ENCODE data around the gene PLAAT2. TPM values are rescaled to one million over a fixed set of nuclear protein-coding genes. Genes with fewer than 3 reads are reported as not detected.

PLAAT2 gene
- total and polyA plus RNA-seq, 10 of the 15 experiments (the other 5 are each of a cell fraction or from before 2014, with no cell fraction given) = 4.6 to 25.9 (median 8.6) TPM

- intact Hi-C loops (cut with micrococcal nuclease; ENCODE audit: unreplicated experiment) (no loop called here), in situ Hi-C loops (cut with MboI) (no loop called here)
- Histone ChIP-seq H3K9ac (ENCODE audit: control insufficient read depth, insufficient read depth, low read length) (no peak overlapping the region), H3K27ac (ENCODE audit: control insufficient read depth, insufficient read depth) (no peak overlapping the region), H4K20me1 (ENCODE audit: control insufficient read depth, insufficient read depth) (no peaks in the 10 kb centered on the region), H3K36me3 (ENCODE audit: control insufficient read depth in 2 of 2, insufficient read depth in 2 of 2, low read length in 1 of 2) (no peaks in the 10 kb centered on the region), H2AFZ (ENCODE audit: control insufficient read depth, low read depth, low read length) (no peak overlapping the region), H3K4me1 (ENCODE audit: control insufficient read depth, insufficient read depth, low read length) (peaks cover 23% of the 10 kb centered on the region), H3K4me2 (ENCODE audit: control insufficient read depth, insufficient read depth) (peak overlapping the region; percentile 81), H3K9me3 (replicated peaks; ENCODE audit: control insufficient read depth, insufficient read depth, low read length) (no peaks in the 10 kb centered on the region), H3K4me3 (no peak overlapping the region), H3K79me2 (ENCODE audit: control insufficient read depth, insufficient read depth, low read length) (no peaks in the 10 kb centered on the region), H3K27me3 (replicated peaks in 1 of 2; ENCODE audit: control insufficient read depth in 2 of 2, insufficient read depth in 2 of 2, low read length in 1 of 2) (no peaks in the 10 kb centered on the region)
- WGBS (ENCODE audit: insufficient coverage, insufficient replicate concordance, low lambda C conversion rate, missing lambda C conversion rate) = 100% methylated on average over 7 of the region's 7 CpGs
- SMC1A ChIA-PET (ENCODE audit: uncharacterized antibody, unreplicated experiment) = interaction anchor here (0.8 kb wide), 1 partner anchor 10 kb away, joined by 4 read pairs; the partner anchor contains the start of gene PLAAT2
- POLR2A ChIA-PET = interaction anchor here (0.6 kb wide), 1 partner anchor 24 kb away, joined by 3 read pairs; no protein-coding TSS in a partner anchor
- no TSS peak for BruUV-seq (replicated peaks)
- DNase-seq (ENCODE audit: low read depth, low spot score) (no peak), FAIRE-seq (no peak), ATAC-seq (no peak)
- TF ChIP-seq ZBTB33 (IDR thresholded peaks at IDR 0.05) (no peak), TCF12 (IDR thresholded peaks at IDR 0.05; ENCODE audit: low read depth, low read length) (no peak), CEBPB (IDR thresholded peaks at IDR 0.05; ENCODE audit: borderline replicate concordance in 1 of 2, low read depth in 2 of 2, low read length in 2 of 2) (no peak), PKNOX1 (IDR thresholded peaks at IDR 0.05) (no peak), TARDBP (IDR thresholded peaks at IDR 0.05; ENCODE audit: borderline replicate concordance) (no peak), ZSCAN29 (IDR thresholded peaks at IDR 0.05) (no peak), CREM (IDR thresholded peaks at IDR 0.05; ENCODE audit: low read depth) (no peak)
- RAD21 ChIA-PET (ENCODE audit: unreplicated experiment) = no interaction called here
- CTCF ChIA-PET = no interaction called here
Observed at GRCh38 chr11:63552921-63553320, 10.3 kb downstream of the PLAAT2 start.

All from GM12878 (cell line).